ENCODE results near the gene BIRC6. TPM values are rescaled to one million over a fixed set of nuclear protein-coding genes. Genes with fewer than 3 reads are reported as not detected.
"Not testable (repeated sequence)": the region's sequence is repeated elsewhere in the genome, so short reads cannot be mapped to it uniquely, and the experiment has no call there.

The BIRC6 gene
- total RNA-seq, 4 donors from 2014 or later: 97.4 to 259 (median 164) TPM

DNA sequence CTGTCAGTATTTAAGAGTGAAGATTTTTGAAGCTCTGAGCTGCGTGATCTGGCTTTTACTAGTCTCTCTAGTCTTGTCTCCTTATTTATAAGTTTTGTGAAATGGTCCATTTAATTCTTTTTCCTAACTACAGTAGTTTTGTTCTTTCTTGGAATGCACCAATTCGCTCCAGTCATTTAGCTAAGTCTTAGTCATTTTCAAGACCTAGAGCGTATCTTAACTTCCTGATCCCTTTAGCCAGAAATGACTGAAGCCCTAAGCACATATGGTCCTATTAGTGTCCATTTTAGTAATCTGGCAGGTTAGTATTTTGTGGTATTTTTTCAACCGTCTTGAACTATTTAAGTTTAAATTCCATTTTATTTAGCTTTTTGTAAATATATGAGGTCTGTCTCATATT, 3.6 kb downstream of the BIRC6 start:
- Histone ChIP-seq H3K4me3 (no peak overlapping the region), H3K9me3 (no peaks in the 10 kb centered on the region), H3K27ac (no peak overlapping the region), H3K27me3 (no peaks in the 10 kb centered on the region), H3K4me1 (peaks cover 4 to 8% of the 10 kb centered on the region in 2 donors), H3K36me3 (no peaks in the 10 kb centered on the region)
- no peak for TF ChIP-seq POLR2A (IDR thresholded peaks at IDR 0.05)
- TF ChIP-seq, protein P1, sequence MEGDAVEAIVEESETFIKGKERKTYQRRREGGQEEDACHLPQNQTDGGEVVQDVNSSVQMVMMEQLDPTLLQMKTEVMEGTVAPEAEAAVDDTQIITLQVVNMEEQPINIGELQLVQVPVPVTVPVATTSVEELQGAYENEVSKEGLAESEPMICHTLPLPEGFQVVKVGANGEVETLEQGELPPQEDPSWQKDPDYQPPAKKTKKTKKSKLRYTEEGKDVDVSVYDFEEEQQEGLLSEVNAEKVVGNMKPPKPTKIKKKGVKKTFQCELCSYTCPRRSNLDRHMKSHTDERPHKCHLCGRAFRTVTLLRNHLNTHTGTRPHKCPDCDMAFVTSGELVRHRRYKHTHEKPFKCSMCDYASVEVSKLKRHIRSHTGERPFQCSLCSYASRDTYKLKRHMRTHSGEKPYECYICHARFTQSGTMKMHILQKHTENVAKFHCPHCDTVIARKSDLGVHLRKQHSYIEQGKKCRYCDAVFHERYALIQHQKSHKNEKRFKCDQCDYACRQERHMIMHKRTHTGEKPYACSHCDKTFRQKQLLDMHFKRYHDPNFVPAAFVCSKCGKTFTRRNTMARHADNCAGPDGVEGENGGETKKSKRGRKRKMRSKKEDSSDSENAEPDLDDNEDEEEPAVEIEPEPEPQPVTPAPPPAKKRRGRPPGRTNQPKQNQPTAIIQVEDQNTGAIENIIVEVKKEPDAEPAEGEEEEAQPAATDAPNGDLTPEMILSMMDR (IDR thresholded peaks at IDR 0.05): no peak
- intact Hi-C loops (cut with DNase I; ENCODE audit: low total_unique reads): no loop called here
- no peak for DNase-seq

DNA sequence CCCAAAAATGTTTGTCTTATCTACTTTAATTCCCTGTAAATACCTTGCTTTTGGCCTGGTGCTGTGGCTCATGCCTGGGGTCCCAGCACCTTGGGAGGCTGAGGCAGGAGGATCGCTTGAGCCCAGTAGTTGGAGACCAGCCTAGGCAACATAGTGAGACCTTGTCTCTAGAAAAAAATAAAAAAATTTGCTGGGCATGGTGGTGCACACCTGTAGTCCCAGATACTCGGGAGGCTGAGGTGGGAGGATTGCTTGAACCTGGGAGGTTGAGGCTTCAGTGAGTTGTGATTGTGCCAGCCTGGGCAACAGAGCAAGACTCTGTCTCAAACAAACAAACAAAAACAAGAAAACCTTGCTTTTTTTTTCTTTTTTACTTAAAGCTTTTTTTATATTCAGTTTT, 6.2 kb downstream of the BIRC6 start:
- H3K9me3 ChIP-seq; DNase-seq; H3K4me1 ChIP-seq; H3K27ac ChIP-seq; H3K4me3 ChIP-seq; H3K27me3 ChIP-seq; H3K36me3 ChIP-seq; intact Hi-C loops (cut with DNase I; ENCODE audit: low total_unique reads): not testable (repeated sequence)

DNA sequence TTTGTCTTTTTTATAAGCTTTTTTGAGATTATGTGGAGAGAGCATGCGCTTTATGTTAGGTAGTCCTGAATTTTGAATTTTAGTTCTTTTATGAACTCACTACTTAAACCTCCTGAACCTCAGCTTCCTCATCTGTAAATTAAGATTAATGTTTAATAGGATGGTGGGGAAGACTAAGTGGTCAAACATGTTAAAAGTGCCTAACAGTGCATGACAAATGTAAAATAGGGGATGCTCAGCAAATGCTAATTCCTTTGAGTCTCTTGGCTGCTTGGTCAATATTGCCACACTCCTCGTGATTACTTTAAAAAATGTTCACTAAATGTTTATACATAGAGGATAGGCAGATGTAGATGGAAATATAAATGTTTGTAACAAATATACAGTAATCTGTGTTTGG, 6.8 kb downstream of the BIRC6 start:
- Histone ChIP-seq H3K27ac (no peak overlapping the region), H3K36me3 (no peaks in the 10 kb centered on the region), H3K9me3 (no peaks in the 10 kb centered on the region), H3K27me3 (no peaks in the 10 kb centered on the region), H3K4me3 (no peak overlapping the region), H3K4me1 (peaks cover 2 to 7% of the 10 kb centered on the region in 2 donors)
- intact Hi-C loops (cut with DNase I; ENCODE audit: low total_unique reads): no loop called here
- DNase-seq: no peak
- no peak for TF ChIP-seq POLR2A (IDR thresholded peaks at IDR 0.05)
- TF ChIP-seq, protein P1 (IDR thresholded peaks at IDR 0.05): no peak

DNA sequence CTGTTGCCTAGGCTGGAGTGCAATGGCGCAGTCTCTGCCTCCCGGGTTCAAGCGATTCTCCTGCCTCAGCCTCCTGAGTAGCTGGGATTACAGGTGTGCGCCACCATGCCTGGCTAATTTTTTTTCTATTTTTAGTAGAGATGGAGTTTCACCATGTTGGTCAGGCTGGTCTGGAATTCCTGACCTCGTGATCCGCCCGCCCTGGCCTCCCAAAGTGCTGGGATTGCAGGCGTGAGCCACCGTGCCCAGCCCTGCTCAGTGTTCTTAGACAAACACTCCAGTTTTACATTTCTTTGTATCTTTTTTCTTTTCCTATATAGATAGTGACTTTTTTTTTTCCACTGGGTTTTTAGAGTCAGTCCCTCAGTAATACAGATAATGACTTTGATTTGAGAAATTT, 7.5 kb downstream of the BIRC6 start:
- intact Hi-C loops (cut with DNase I; ENCODE audit: low total_unique reads); H3K27me3 ChIP-seq; H3K4me3 ChIP-seq; H3K27ac ChIP-seq; H3K9me3 ChIP-seq; DNase-seq; H3K4me1 ChIP-seq; H3K36me3 ChIP-seq: not testable (repeated sequence)

DNA sequence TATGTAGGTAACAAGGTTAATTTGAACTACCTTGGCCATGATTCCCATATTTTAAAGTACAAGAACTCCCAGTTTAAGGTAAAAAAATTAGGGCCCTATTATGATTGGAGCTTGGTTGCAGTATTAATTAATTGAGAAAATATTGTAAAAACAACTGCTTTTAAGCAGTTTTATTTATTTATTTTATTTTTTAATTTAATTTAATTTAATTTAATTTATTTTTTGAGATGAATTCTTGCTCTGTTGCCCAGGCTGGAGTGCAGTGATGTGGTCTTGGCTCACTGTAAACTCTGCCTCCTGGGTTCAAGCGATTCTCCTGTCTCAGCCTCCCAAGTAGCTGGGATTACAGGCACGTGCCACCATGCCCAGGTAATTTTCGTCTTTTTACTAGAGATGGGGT, 8.9 kb downstream of the BIRC6 start:
- intact Hi-C loops (cut with DNase I; ENCODE audit: low total_unique reads); H3K27ac ChIP-seq; DNase-seq; H3K27me3 ChIP-seq; H3K4me3 ChIP-seq; H3K4me1 ChIP-seq; H3K36me3 ChIP-seq; H3K9me3 ChIP-seq: not testable (repeated sequence)

DNA sequence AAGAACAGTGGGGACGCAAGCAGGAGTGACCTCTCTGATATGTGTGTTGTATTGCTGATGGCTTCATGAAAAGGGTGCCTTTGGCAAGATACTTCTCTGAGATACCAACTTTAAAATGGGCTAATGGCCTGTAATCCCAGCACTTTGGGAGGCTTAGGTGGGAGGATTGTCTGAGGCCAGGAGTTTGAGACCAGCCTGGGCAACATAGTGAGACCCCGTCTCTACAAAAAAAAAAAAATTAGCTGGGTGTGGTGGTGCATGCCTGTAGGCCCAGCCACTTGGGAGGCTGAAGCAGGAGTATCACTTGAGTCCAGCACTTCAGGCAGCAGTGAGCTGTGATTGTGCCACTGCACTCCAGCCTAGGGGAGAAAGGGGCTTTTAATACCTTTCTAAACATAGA, 9.8 kb downstream of the BIRC6 start:
- no peaks in the 10 kb centered on the region for H3K36me3 ChIP-seq
- intact Hi-C loops (cut with DNase I; ENCODE audit: low total_unique reads): no loop called here
- DNase-seq: no peak
- TF ChIP-seq, protein P1 (IDR thresholded peaks at IDR 0.05): no peak
- no peak for TF ChIP-seq POLR2A (IDR thresholded peaks at IDR 0.05)
- H3K27ac ChIP-seq: no peak overlapping the region
- H3K4me3 ChIP-seq: no peak overlapping the region
- no peaks in the 10 kb centered on the region for H3K27me3 ChIP-seq
- no peaks in the 10 kb centered on the region for H3K9me3 ChIP-seq
- peaks cover 0 to 4% of the 10 kb centered on the region in 2 donors for H3K4me1 ChIP-seq

DNA sequence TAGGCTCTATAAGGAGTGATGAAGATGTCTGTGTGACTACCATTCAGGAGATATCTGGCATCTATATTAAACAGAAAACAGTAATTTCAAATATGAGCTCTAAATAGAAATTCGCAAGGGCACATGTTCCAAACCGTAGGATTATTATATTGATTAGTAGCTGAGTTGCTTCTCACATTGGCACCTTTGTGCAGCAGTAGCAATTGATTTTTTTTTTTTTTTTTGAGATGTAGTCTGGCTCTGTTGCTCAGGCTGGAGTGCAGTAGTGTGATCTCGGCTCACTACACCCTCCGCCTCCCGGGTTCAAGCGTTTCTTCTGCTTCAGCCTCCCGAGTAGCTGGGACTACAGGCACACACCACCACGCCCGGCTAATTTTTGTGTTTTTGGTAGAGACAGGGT, 12.4 kb downstream of the BIRC6 start:
- DNase-seq: no peak
- intact Hi-C loops (cut with DNase I; ENCODE audit: low total_unique reads): no loop called here
- TF ChIP-seq, protein P1 (IDR thresholded peaks at IDR 0.05): no peak

DNA sequence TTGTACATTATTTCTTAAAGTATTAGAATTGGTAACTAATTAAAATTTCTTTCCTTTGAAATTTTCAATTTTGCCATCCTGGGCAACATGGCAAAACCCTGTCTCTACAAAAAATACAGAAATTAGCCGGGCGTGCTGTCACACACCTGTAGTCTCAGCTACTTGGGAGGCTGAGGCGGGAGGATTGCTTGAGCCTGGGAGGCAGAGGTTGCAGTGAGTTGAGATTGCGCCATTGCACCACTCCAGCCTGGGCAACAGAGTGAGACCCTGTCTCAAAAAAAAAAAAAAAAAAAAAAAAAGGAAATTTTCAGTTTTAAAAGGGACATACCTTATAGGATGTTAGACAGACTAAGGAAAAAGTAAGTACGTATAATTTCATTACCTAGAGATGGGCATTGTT, 14.1 kb downstream of the BIRC6 start:
- H3K27me3 ChIP-seq; DNase-seq; H3K27ac ChIP-seq; intact Hi-C loops (cut with DNase I; ENCODE audit: low total_unique reads); H3K4me1 ChIP-seq; H3K36me3 ChIP-seq; H3K4me3 ChIP-seq; H3K9me3 ChIP-seq: not testable (repeated sequence)

More for the DNA sequence above, 12.4 kb downstream of the BIRC6 start:
- H3K36me3 ChIP-seq: no peaks in the 10 kb centered on the region
- no peak overlapping the region for H3K27ac ChIP-seq
- no peak overlapping the region for H3K4me3 ChIP-seq
- no peaks in the 10 kb centered on the region for H3K27me3 ChIP-seq
- peaks cover 0 to 4% of the 10 kb centered on the region in 2 donors for H3K4me1 ChIP-seq
- no peaks in the 10 kb centered on the region for H3K9me3 ChIP-seq

All from uterus (tissue), 4 donors.